ENCODE data around the gene DACT1.

Gene DACT1

DNA sequence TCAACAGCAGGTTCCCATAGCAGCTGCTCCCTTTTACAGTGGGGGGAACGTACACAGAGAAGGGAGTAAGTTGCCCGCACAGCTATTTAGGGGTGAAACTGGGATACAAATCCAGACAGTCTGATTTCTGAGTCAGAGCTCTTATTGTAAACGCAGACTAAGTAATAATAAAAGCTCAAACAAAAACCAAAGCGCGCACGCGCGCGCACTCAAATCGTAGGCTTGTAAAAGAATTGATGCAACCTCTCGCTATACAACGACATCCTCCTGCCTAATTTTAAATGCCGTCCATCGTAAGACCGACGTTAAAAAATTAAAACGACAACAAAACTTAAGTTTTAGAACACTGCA is 747 bp upstream of the DACT1 start:
- peak; percentile 91 for DNase-seq

DNA sequence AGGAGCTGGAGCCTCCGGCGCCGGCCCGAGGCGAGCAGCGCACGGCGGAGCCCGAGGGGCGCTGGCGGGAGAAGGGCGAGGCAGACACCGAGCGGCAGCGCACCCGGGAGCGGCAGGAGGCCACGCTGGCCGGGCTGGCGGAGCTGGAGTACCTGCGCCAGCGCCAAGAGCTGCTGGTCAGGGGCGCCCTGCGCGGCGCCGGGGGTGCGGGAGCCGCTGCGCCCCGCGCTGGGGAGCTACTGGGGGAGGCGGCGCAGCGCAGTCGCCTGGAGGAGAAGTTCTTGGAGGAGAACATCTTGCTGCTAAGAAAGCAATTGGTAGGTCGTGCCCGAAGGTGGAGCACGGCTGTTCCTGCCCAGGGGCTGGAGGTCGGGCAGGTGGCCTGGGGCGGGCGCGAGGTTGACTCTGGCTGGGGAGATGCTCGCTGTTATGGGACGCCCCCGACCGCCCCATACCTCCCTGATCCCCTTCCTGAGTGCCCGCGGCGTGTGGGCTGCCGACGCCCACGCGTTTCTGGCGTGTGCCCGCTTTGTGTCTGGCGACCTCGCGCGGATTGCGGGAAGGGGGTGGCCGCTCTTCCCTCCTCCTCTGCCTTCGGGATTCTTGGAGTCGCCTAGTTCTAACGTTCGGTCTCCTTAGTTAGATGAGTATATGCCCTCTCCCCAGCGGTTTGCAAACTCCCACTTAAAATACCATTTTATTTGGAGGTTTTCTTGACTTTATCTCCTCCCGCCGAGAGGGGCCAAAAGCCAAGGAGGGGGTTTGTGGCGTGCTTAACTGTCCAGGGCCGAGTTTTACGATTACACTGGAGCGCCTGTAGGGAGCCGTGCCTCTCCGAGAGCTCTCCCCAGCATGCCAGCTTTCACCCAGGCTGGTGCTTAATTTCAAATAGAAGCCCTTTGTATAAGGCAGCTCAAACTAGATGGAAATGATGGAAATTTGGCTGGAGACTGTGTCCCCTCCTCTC is 752 bp downstream of the DACT1 start:
- peak; percentile 29 for DNase-seq

DNA sequence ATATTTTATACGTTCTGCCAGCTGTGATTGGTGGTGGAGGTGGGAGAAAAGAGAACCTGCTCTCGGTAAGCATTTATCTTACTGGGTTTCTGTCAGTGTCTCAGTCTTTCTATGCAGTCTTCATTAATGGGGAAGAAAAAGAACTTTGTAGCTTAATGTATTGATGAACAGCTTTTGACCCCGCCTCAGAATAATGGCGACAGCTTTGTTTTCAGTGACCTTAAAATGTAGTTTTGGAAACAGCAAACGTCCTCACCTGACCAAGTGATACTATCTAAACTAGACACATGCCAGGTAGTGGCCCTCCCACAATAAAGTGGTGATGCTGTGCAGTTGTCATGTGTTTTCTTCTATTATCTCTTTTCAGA is 1.4 kb downstream of the DACT1 start:
- DNase-seq = no peak

DNA sequence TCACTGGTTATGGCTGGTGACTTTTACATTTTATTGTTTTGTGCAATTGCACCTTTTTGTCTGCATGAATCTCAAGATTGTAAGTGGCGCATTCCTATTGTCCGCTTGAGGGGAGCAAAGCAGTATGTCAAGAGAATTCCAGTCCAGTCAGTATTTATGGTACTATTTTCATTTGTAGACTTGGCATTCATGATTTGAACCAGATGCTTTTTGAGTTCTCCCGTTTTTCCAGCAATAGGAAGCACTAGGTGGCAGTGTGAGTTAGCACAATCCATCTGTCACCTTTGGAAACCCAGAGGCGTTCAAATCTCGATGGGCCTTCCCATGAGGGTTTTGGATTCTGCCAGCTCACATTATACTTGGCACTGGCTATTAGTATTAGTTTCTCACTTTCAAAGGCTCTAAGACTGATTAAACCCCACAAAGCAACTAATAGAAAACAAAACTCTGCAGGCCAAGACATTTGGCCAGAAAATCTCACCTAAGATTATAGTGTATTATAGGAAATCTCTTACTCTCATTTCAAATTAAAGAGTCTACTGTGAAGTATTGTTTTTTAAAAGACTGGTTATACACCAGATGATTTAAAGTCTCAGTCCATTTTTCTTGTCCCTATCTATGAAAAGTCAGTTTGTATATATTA is 2.2 kb downstream of the DACT1 start:
- peak; percentile 93 for DNase-seq

DNA sequence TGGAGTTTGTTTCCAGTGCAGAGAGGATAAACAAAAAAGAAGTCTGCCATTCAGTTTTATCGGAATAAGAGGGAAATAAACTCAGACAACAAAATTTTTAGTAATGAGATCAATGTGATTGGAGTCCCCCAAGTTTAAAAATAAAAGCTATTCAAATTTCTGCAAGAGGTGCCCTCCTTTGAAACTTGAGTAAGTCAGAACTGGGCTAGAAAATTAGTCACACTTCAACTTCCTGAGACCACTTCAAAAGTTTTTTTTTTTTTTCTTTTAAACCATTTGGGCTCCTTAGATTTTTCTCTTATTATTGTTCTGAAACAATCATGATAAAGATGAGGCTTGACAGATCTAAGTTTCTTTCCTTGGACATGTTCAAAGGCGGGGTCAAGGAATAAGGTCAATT is 3.2 kb downstream of the DACT1 start:
- DNase-seq = no peak

DNA sequence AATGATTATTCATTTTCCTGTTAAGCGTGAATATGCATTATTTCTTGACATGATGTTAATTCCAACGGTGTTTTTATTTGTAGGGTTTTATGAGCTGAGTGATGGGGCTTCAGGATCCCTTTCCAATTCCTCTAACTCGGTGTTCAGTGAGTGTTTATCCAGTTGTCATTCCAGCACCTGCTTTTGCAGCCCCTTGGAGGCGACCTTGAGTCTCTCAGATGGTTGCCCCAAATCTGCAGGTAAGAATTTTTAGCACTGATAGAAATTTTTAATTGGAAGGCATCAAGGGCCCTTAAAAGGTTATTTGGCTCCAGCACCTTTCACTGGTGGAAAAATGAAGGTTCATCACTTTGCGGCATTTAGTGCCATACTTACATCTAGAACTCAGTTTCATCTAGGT is 3.7 kb downstream of the DACT1 start:
- no peak for DNase-seq

DNA sequence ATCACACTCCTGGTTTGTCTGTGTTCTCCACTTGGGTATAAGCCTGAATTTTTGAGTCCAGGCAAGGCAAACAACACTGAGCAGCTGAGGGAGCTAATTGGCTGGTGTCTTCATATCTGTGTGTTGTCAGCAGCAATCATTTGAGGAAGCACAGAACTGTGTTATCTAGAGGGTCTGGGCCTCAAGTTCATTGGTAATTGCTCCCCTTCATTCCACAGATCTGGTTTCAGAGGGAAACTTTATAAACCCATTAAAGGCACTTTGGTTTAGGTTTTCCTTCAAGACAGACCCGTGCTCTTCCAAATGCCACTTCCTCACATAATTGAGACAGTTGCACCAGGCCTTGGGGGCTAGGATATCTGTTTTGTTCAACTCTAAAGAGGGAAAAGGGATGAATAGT is 5.6 kb downstream of the DACT1 start:
- no peak for DNase-seq

DNA sequence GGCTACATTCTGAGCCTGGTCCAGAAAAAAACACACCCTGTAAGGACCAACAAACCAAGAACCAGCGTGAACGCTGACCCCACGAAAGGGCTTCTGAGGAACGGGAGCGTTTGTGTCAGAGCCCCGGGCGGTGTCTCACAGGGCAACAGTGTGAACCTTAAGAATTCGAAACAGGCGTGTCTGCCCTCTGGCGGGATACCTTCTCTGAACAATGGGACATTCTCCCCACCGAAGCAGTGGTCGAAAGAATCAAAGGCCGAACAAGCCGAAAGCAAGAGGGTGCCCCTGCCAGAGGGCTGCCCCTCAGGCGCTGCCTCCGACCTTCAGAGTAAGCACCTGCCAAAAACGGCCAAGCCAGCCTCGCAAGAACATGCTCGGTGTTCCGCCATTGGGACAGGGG is 7.9 kb downstream of the DACT1 start:
- no peak for DNase-seq

DNA sequence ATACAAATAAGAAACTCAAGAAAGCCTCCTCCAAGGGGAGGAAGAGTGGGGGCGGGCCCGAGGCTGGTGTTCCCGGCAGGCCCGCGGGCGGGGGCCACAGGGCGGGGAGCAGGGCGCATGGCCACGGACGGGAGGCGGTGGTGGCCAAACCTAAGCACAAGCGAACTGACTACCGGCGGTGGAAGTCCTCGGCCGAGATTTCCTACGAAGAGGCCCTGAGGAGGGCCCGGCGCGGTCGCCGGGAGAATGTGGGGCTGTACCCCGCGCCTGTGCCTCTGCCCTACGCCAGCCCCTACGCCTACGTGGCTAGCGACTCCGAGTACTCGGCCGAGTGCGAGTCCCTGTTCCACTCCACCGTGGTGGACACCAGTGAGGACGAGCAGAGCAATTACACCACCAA is 8.7 kb downstream of the DACT1 start:
- no peak for DNase-seq

DNA sequence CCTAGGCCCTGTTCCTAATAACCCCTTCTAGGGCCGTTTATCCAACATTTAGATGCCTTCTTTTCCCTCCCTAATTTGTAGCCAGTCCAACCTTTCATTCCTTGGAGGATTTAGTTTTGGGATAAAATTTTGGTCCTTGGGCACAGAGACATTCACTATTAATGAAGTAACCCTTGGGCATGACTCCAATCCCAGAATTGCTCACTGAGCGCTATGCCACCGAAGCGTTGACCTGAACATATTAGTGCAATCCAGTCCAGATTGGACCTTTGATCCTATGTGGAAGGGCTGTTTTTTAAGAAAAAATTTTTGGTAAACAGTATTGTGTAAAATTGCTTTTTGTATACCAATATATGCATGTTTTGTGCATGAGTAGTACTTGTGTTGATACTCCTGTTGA is 10.0 kb downstream of the DACT1 start:
- no peak for DNase-seq

DNA sequence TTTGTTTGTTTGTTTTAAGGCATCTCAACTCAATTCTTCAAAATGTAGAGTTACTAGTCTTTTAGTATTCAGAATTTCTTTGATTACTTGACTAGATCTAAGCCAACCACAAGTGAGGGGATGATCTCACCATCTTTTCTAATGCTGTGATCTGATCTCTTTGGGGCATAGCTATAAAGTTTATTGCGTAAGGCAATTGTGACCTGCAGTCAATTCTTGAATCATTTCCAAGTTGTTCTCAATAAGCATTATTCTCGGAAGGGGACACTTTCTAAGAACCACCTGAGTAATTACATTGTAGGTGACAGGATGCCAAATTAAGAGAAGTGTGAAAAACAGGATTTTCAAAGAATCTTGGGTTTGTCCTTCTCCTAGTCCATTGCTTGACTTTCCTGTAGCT is 13.1 kb downstream of the DACT1 start:
- DNase-seq = no peak

DNA sequence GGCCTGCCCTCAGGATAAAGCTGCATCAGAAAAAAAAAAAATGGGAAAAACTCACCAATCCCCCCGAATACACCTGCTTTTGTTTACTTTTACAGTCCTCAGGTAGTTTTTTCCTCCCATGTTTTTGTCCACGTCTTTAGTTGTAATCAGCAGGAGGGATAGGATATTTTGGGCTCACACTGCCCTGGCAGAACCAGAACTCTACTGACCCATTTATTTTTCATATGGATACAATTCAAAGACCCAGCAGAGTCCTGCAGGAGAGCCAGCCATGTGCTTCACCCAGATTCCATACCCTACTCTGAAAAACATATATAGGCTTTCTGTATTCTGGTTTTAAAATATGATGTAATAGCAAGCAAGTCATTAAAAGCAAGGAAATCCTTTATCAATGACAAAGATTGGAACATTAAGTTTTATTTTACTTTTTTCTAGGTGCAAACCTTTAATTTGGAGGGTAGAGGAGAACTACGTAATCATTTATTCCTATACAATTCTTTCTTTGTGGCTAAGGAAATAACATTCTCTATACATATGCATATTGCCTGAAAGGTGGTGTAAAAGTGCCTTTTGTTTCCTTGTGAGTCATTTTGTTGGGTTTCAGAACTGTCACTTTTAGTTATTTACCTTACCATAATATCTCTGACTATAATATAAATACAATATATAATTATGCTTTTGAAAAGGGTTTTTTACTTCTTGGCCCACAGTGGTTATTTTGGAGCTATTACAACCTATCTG is 19.1 kb downstream of the DACT1 start:
- no peak for DNase-seq

DNA sequence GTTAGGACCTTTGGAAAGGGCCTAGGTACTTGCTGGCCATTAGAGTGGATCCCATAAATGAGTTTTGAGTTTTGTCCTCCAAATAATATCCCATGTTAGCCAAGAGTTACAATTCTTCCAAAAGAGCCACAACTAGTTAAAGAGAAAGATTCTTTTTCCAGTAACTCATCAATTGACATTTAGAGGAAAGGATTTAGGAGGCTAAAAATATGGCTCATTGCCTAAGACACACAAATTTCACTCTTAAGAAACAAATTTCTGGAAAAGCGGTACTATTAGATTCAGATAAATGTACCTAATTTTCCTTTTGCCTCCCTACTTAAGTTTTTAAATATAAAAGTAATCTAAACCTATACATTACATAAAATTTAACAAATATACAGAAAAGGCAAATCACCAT is 21.3 kb downstream of the DACT1 start:
- DNase-seq = no peak

DNA sequence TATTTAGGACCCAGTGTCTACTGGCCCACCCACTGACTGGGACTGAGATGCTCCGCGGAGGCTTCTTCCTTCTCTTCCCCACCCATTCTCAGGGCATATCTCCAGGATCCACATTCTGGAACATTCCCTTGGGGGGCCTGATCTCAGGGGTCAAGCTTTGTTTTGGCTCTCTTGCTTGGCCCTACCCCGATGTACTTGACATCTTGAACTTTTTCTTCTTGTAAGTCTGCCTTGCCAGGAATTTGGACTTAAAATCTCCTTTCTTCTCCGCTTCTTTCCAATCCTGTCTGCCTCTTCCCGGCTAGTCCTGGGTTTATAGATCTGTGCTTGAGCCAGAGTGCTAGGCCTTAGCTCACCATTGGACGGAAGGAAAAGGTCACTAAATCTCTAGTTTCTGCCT is 22.1 kb downstream of the DACT1 start:
- DNase-seq = no peak

DNA sequence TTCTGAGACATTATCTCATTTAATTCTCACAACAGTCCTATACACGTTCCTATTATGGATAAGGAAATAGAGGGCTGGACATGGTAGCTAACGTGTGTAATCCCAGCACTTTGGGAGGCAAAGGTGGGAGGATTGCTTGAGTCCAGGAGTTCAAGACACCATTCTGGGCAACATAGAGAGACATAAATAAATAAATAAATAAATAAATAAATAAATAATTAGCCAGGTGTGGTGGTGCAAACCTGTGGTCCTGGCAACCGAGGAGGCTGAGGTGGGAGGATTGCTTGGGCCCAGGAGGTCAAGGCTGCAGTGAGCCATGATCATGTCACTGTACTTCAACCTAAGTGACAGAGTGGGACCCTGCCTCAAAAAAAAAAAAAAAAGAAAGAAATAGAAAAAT is 22.6 kb downstream of the DACT1 start:
- no peak for DNase-seq

DNA sequence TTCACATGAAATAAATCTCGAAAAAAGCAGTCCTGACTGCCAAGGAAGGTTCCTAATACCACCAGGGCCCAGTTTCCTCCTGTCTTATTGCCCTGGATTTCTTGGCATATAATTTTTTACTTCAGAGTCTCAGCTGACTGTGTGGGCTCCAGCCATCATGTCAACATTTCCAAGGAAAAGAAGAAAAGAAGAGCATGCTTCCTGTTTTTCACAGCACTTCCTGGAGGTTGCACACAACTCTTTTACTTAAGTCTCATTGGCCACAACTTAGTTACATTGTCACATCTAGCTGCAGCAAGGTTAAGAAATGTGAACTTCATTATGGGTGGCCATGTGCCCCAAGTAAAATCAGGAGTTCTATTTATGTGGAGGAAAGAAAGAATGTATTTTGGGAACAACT is 24.3 kb downstream of the DACT1 start:
- DNase-seq = no peak

DNA sequence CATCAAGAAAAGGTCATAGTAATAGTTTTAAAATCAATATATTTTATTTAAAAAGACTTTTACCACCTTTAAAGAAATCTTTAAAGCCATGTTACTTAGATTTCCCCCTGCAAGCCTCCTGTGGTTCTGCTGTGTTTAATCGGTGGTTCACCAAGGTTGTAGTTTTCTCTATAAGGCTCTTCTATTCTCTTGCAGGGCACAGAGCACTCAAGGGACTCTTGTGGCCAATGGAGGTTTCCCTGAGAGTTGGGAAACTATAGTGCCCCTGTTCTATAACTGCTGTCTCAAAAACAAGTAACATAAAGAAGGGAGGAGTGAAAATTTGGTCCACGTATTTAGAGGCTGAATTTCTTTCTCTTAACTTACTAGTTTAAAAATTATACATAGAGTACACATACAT is 25.0 kb downstream of the DACT1 start:
- no peak for DNase-seq

DNA sequence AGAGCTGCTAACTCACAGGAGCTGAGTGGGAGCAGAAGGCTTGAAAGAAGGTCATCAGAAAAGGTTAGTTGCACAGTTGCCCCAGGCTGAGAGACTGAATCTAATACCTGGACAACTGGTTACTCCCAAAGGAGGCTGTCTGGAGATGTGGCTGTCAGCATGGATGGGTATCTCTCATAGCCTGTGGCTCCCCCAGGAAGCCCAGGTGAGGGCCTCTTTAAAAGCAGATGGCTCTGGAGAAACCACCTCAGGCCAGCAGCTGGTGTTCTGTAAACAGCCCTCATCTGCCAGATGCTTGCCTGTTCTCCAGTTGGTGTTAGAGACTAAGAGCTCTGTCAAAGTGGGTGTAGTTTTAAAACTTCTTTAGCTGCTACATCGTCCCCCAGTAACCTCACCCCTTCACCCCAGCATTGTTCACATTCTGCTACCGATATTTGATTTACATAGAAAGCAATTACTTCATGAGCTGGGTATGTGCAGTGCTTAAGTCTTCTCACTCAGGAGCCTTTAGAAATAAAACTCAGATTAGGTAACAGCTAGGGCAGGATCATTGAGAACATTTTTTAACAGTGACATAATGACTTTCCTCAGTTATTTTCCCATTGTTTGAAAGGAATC is 25.8 kb downstream of the DACT1 start:
- peak; percentile 81 for DNase-seq

DNA sequence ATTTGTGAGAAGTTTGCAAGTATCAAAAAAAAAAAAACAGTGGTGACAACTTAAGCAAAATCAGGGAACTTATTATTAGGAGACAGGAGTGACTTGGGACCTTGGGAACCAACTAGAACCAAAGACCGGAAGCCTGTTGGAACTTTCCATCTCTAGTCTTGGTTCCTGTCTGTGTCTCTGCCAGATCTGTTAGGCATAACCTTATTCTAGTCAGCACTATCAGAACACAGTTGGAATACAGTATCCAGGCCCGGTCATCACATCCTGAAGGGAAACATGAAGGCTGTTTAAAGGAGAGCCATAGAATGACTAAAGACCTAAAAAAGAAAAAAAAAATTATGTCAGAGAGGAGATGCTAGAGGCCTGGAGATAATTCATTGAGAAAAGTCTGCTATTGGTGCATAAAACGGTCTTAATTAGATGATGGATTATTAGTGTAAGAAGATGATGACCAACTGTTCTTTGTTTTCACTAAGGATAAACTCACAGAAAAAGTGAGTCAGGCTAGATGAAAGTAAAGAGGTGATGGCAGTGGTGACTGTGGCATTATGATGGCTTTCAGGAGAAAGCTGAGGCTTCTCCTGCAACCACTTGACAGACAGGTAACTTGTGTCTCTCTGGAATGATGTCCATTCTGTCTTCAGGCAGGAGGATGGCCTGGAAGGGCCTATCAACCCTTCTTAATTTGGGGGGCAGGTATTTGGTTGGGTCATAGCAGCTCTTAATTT is 28.2 kb downstream of the DACT1 start:
- DNase-seq = no peak

DNA sequence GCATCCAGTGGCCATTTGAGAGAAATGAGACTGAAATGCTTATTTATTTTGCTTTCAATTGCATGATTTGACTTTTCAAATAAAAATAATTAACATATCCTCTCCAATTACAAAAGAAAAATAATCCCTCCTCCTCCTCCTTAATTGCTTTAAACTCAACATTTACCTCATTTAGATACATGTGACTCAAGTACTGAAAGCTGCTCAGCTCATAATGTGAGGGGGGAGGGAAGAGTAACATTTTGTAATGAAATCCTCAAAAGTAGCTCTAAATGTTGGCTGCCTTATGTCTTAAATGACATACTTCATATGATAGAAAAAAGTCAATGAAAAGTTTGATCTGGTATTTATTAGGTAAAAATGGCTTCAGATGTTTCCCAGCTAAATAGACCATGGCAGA is 29.0 kb downstream of the DACT1 start:
- no peak for DNase-seq

DNA sequence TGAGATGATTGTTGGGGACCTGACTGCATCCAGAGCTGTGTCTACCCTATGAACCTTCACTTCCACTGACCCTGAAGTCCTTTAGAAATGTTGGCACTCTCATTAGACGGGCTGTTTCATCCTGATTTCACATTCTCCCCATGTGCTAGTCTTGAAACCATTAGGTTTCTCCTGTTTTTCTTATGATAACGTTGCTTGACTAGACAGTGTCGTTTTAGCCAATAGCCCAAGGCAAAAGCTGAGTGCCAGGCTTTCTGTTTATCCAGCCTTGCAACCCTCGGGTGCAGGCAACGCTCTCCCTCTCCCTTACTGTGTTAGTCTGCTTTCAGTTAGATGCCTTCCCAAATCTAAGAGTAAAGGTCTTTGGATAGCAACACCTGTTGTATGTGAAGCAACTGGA is 30.1 kb downstream of the DACT1 start:
- no peak for DNase-seq

DNA sequence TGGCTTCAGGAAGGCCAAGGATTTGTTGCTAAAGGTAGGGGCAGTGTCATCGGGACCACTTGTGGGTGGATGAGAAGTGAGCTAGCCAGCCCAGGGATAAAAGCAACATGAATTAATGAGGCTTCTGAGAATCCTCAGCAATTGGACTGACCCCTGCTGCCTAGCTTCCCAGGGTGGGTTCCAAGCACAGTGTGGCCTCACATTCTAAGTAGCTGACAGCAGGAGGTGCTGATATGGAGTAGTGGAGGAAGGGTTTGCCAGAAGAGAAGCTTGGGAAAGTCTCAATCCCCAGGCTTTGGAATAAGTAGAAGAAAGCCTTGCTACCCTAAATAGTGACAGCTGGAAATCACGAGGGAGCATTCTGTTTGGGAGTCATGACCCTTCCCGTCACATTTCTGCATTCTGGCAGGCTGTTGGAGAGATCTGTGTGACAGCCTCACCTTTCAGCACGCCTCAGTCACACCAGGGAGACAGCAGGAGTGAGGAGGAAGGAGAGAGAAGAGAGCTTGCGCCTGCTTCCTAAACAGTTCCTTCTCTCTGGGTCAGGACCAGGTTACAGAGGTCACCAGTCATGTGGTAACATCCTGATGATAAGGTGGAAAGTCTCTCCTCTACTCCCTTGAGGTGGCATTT is 31.2 kb downstream of the DACT1 start:
- no peak for DNase-seq

All from fibroblast of skin of scalp (primary cell).